GM12872 (cell line): ENCODE data around the gene OVAAL.

Experiments used
- TF ChIP-seq, protein P1 (sequence below): IDR thresholded peaks from 3 replicates; pipeline ENCODE4 v1.5.1; 2011; ENCODE audit warnings: low read depth, mild to moderate bottlenecking, low read length, moderate library complexity; ENCODE audit not compliant: insufficient read depth

Gene OVAAL

DNA sequence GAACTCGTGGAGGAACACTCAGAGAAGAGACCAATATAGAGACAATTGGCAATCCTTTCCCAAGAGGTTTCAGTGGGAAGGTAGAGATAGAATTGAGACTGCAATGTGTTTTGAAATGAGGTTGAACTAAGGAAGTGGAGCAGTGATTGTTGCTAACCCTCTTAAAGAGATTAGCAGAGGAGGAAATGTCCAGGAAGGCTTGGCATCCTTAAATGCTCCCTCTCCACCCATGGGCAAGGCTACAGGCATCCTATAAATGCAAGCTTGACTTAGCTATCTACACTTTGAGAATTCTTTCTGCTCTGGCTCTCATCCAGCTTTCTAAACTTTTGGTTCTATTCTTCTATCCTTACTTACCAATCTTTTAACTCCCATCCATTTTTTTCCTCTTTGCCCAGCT is 42.7 kb downstream of the OVAAL start:
- TF ChIP-seq, protein P1, sequence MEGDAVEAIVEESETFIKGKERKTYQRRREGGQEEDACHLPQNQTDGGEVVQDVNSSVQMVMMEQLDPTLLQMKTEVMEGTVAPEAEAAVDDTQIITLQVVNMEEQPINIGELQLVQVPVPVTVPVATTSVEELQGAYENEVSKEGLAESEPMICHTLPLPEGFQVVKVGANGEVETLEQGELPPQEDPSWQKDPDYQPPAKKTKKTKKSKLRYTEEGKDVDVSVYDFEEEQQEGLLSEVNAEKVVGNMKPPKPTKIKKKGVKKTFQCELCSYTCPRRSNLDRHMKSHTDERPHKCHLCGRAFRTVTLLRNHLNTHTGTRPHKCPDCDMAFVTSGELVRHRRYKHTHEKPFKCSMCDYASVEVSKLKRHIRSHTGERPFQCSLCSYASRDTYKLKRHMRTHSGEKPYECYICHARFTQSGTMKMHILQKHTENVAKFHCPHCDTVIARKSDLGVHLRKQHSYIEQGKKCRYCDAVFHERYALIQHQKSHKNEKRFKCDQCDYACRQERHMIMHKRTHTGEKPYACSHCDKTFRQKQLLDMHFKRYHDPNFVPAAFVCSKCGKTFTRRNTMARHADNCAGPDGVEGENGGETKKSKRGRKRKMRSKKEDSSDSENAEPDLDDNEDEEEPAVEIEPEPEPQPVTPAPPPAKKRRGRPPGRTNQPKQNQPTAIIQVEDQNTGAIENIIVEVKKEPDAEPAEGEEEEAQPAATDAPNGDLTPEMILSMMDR = no peak

DNA sequence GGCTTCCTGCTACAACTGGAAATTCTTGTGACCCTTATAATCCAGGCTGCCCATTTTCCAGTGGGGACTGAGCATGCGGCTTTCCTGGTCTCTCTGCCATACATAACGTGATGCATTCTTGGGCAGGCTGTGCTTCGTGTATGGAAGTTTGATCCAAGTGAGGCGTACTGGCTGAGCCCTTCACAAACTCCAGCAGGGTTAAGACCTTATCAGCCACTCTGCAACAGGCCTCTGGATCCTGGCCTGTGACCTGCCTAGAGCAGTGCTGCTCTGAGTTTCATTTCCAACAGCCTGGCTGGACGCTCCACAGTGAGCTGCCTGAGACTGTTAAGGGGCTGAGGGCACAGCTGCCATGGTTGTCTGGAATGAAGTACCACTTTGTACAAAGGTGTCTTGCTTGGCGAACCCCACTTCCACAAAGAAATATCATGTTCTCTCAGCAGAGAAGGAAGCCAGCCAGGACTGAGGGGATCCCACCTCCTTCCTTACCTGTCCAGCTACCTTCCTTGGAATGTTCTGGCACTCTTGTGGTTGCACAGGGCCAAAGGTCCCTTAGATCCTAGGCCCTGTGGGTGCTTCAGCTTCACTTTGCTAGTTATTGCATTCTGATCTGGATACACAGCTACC is 44.6 kb downstream of the OVAAL start:
- TF ChIP-seq, protein P1 = no peak

DNA sequence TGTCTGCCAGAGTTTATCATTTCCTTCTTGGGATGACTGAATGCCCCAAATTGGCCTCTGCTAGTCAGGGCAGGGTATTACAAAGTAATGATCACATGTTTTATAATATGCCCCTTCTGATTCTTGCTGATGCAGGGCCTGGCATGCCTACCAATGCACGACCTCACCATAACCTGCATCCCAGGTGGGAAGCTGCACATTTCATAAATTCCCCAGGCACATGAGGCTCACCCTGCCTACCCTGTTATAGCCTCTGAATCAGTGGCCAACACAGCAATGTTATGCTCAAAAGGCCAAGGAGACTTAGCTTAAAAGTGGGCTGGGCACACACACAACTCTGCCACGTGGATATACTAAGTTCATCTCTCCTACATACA is 45.1 kb downstream of the OVAAL start:
- TF ChIP-seq, protein P1 = no peak

DNA sequence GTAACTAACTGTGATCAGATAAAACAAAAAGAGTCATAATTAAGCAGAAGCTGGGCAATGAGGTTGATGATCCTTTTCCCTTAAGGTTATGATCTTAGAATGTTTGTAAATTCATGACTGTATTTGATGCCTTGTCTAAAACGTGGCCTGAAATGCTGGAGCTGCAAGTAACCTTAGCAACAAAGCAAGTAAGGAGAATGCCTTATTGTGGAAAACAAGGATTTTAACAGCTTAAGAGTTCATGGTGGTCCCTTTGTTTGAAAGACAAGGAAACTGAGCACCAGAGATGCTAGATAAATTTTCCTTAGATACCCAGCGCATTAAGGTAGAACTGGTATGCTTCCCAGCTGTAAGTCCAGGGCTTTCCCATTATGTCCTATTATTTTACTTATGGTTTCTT is 47.4 kb downstream of the OVAAL start:
- TF ChIP-seq, protein P1 = no peak

DNA sequence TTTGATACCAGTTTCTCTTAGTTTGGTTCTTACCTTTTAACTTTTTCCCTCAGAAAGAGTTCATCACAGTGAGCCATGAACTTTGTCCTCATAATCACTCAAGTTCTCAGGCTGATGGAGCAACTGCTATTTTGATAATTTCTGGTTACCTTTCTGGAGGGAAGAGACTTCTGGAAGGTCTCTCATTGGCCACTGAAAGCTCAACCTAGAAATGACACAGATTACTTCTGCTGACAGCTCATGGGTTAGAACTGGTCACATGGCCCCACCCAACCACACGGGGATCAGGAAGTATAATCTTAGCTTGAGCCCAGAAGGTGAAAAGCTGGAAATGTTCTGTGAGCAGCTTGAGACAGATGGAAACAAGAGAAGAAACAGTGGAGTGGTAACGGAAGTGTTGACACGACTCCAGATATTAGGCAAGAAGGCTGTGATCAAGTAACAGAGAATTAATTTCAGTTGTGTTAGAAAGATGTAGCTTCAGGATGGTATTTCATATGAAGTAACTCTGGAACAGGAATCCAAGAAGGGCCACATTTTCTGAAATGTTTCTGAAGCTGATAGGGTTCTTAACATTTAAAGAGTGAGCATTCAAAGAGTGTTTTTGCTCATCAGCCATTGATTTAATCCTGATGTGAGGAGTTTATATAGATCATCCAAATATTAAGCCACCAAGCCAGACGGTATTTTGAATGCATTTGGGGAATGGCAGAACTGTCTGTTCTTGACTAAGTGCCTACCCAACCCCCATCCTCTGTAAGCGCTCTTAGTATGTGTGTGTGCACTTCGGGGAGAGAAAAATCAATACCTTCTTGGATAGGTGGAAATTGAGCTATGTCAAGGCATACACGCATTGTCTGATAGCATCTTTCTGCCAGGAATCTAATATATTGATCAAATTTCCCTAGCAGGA is 51.1 kb downstream of the OVAAL start:
- TF ChIP-seq, protein P1 = no peak

DNA sequence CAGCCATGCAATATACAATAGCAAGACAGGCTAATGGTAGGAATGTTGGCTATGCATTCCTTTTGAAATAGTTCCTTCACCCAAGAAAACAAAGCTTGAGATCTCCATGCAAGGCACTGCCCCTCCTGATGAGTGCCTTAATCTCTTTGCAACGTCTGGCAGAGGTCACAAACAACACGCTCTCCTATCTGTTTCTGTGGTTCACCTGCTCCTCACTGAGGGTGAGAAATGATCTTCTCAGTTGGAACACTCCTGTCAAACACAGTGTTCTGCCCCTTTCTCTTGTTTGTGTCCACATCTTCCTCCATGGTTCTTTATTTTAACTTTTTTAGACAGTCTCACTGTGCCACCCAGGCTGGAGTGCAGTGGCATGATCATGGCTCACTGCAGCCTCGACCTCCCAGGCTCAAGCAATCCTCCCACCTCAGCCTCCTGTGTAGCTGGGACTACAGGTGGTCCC is 51.8 kb downstream of the OVAAL start:
- TF ChIP-seq, protein P1 = no peak

DNA sequence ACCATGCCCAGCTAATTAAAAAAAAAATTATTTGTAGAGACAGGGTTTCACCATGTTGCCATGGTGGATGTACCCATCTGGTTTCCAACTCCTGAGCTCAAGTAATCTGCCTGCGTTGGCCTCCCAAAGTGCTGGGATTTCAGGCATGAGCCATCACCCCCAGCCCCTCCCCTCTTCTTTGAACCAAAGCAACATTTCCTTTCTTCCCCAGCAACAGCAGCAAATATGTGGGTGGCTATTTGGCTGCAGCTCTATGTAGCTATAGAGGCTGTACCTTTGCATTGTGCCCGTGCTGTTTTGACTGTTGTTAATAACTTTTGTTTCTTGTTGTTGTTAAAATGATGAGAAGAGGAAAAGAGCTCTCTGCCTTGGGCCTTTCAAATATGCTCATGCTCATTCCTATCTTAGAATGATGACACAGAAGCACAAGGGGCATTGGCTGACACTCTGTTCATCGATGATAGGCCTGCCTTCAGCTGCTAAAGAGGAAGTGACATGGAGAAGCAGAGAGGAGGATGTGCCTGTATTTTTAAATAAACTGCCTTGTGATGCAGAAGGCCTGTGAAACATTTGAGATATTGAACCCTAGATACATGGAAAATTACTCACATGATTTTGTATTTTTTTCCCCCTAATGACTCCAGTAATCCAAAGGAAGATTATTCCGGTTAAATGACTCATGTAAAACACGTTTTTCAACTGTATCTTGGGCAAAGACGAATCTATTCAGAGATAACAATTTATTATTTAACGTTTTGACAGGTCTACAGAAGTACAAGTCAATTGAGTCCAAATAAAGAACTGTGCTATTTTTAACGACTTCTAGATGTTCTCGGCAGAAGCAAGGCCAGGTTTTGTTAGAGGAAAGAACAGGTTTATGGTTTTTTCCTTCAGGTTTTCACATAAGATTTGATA is 52.5 kb downstream of the OVAAL start:
- TF ChIP-seq, protein P1 = no peak
